ENCODE measurements around the gene SCT. TPM values are rescaled to one million over a fixed set of nuclear protein-coding genes. Genes with fewer than 3 reads are reported as not detected.

Gene SCT
- total and polyA plus RNA-seq, 2 donors (not counting 1 experiment from before 2014, with no cell fraction given): not detected

DNA sequence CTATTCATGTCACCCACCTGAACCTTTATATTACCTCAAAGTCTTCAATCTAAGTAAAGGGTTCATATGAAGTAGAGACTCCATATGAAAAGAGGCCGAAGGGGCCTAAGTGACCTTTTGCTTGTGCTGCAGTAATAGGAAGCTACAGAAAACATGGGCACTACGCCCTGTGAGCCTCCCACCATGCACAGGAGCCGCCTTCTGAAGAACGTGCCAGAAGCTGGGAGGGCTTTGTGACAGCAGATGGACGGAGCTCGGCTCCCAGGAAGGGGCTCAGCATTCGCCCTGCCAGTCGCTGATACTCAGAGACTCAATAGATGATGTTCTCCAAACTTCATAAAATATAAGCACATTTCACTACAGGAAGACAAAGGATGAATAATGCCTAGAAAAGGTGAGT is 46.9 kb upstream of the SCT start:
- no peak for TF ChIP-seq EZH2 (IDR thresholded peaks at IDR 0.05; ENCODE audit: borderline replicate concordance, insufficient read depth, low read depth, low read length, poor library complexity, severe bottlenecking)
- TF ChIP-seq CTCF (IDR thresholded peaks at IDR 0.05): no peak
- 99% methylated on average over 8 of the region's 8 CpGs for WGBS (ENCODE audit: insufficient coverage)
- H3K27me3 ChIP-seq (replicated peaks in 1 of 4; ENCODE audit: control extremely low read depth in 1 of 4, control insufficient read depth in 3 of 4, insufficient read depth in 4 of 4, low read length in 3 of 4): no peaks in the 10 kb centered on the region
- no peak overlapping the region for H3K4me3 Mint-ChIP-seq
- H4K20me1 ChIP-seq (ENCODE audit: control insufficient read depth, insufficient read depth, low read length, poor library complexity, severe bottlenecking): no peaks in the 10 kb centered on the region
- no peak overlapping the region for H3K4me2 ChIP-seq (replicated peaks; ENCODE audit: low read depth, low read length, poor library complexity, severe bottlenecking)
- no peak overlapping the region for H2AFZ ChIP-seq (ENCODE audit: insufficient read depth, low read depth, low read length, poor library complexity, severe bottlenecking)
- no peaks in the 10 kb centered on the region for H3K79me2 ChIP-seq (ENCODE audit: control insufficient read depth, insufficient read depth, low read length)
- H3K27me3 Mint-ChIP-seq: no peaks in the 10 kb centered on the region
- H3K9me3 ChIP-seq (ENCODE audit: control extremely low read depth in 1 of 3, control insufficient read depth in 2 of 3, insufficient read depth in 1 of 3, low read length in 2 of 3): no peaks in the 10 kb centered on the region
- DNase-seq: no peak
- no peak overlapping the region for H3K27ac Mint-ChIP-seq
- no peak overlapping the region for H3K4me3 ChIP-seq (ENCODE audit: control extremely low read depth in 1 of 5, extremely low read depth in 1 of 5, insufficient read depth in 1 of 5, low read depth in 2 of 5, low read length in 4 of 5)
- H3K36me3 ChIP-seq (replicated peaks in 1 of 2; ENCODE audit: control extremely low read depth in 1 of 2, control insufficient read depth in 1 of 2, extremely low read depth in 1 of 2, insufficient read depth in 2 of 2, low read length in 1 of 2): peaks cover 0 to 31% of the 10 kb centered on the region in 2 experiments
- intact Hi-C loops (cut with micrococcal nuclease): no loop called here
- H3K4me1 Mint-ChIP-seq: no peaks in the 10 kb centered on the region
- H3K4me1 ChIP-seq (ENCODE audit: control insufficient read depth in 2 of 2, insufficient read depth in 2 of 2, low read length in 2 of 2): no peaks in the 10 kb centered on the region
- no peaks in the 10 kb centered on the region for H3K9me3 Mint-ChIP-seq (ENCODE audit: insufficient read depth)
- ATAC-seq (ENCODE audit: low read depth): no peak
- CTCF ChIA-PET: no interaction called here
- H3K27ac ChIP-seq (ENCODE audit: low read length in 2 of 2): no peak overlapping the region
- POLR2A ChIA-PET: interaction anchor here (0.9 kb wide), 1 partner anchor 50 kb away, joined by 3 read pairs; no protein-coding TSS in a partner anchor
- H3K9ac ChIP-seq (ENCODE audit: low read length): no peak overlapping the region

- H3K4me2 ChIP-seq (replicated peaks; ENCODE audit: low read depth, low read length, poor library complexity, severe bottlenecking): no peak overlapping the region
- no peak overlapping the region for H3K9ac ChIP-seq (ENCODE audit: low read length)
- no peaks in the 10 kb centered on the region for H3K27me3 ChIP-seq (replicated peaks in 1 of 4; ENCODE audit: control extremely low read depth in 1 of 4, control insufficient read depth in 3 of 4, insufficient read depth in 4 of 4, low read length in 3 of 4)
- H3K27me3 Mint-ChIP-seq: no peaks in the 10 kb centered on the region
- H3K36me3 ChIP-seq (replicated peaks in 1 of 2; ENCODE audit: control extremely low read depth in 1 of 2, control insufficient read depth in 1 of 2, extremely low read depth in 1 of 2, insufficient read depth in 2 of 2, low read length in 1 of 2): peaks cover 0 to 12% of the 10 kb centered on the region in 2 experiments
- H2AFZ ChIP-seq (ENCODE audit: insufficient read depth, low read depth, low read length, poor library complexity, severe bottlenecking): no peak overlapping the region
- H4K20me1 ChIP-seq (ENCODE audit: control insufficient read depth, insufficient read depth, low read length, poor library complexity, severe bottlenecking): peaks cover 10% of the 10 kb centered on the region
- ATAC-seq (ENCODE audit: low read depth) (no peak), DNase-seq (no peak)
- ChIA-PET POLR2A (no interaction called here), CTCF (interaction anchor here (1.0 to 8.7 kb wide), 2 partner anchors 59 to 101 kb away, joined by 3 to 104 read pairs; no protein-coding TSS in a partner anchor)
- no peaks in the 10 kb centered on the region for H3K4me1 ChIP-seq (ENCODE audit: control insufficient read depth in 2 of 2, insufficient read depth in 2 of 2, low read length in 2 of 2)
- intact Hi-C loops (cut with micrococcal nuclease): no loop called here
- TF ChIP-seq CTCF (IDR thresholded peaks at IDR 0.05): no peak
- TF ChIP-seq EZH2 (IDR thresholded peaks at IDR 0.05; ENCODE audit: borderline replicate concordance, insufficient read depth, low read depth, low read length, poor library complexity, severe bottlenecking): no peak
- no peaks in the 10 kb centered on the region for H3K9me3 ChIP-seq (ENCODE audit: control extremely low read depth in 1 of 3, control insufficient read depth in 2 of 3, insufficient read depth in 1 of 3, low read length in 2 of 3)
- H3K4me3 ChIP-seq (ENCODE audit: control extremely low read depth in 1 of 5, extremely low read depth in 1 of 5, insufficient read depth in 1 of 5, low read depth in 2 of 5, low read length in 4 of 5): no peak overlapping the region
- no peaks in the 10 kb centered on the region for H3K9me3 Mint-ChIP-seq (ENCODE audit: insufficient read depth)
- H3K79me2 ChIP-seq (ENCODE audit: control insufficient read depth, insufficient read depth, low read length): peaks cover 15% of the 10 kb centered on the region
- H3K27ac ChIP-seq (ENCODE audit: low read length in 2 of 2): no peak overlapping the region
- no peak overlapping the region for H3K27ac Mint-ChIP-seq
- H3K4me3 Mint-ChIP-seq: no peak overlapping the region
- WGBS (ENCODE audit: insufficient coverage): 82% methylated on average over 11 of the region's 11 CpGs
- H3K4me1 Mint-ChIP-seq: no peaks in the 10 kb centered on the region
These were observed 38.8 kb upstream of the SCT start for GRCh38 chr11:665704-666281.

Data from B cell (primary cell).